Mesothelial cell of epicardium (in vitro differentiated cells): Measurements from ENCODE around the gene LCK. TPM values are rescaled to one million over a fixed set of nuclear protein-coding genes. Genes with fewer than 3 reads are reported as not detected.

Source experiments
- DNase-seq, 2 experiments: peaks; one replicate each; pipeline ENCODE4 v3.0.0; 2021; ENCODE audit warnings: low spot score in 2 of 2; ENCODE audit not compliant: unreplicated experiment in 2 of 2
- H3K27ac Mint-ChIP-seq: 2 replicates; pipeline ENCODE4 v1.8.0; 2021; ENCODE audit warnings: mixed read lengths
- H3K27me3 Mint-ChIP-seq: 2 replicates; pipeline ENCODE4 v1.8.0; 2021; ENCODE audit warnings: low read depth, mixed read lengths
- H3K36me3 Mint-ChIP-seq: 2 replicates; pipeline ENCODE4 v1.8.0; 2021; ENCODE audit warnings: mixed read lengths
- H3K4me1 Mint-ChIP-seq: 2 replicates; pipeline ENCODE4 v1.8.0; 2021; ENCODE audit warnings: mixed read lengths
- H3K4me3 Mint-ChIP-seq: 2 replicates; pipeline ENCODE4 v1.8.0; 2021; ENCODE audit warnings: mild to moderate bottlenecking, moderate library complexity, mixed read lengths
- H3K9me3 Mint-ChIP-seq: 2 replicates; pipeline ENCODE4 v1.8.0; 2021; ENCODE audit warnings: mixed read lengths
- total RNA-seq: library from RNA; stranded (reverse); gene quantifications from 3 replicates; pipeline ENCODE4 v1.2.1, GENCODE V29; 2021
- TF ChIP-seq, protein P1 (sequence below): fragments of 200-600 bp; sonication (generic); IDR thresholded peaks from one replicate; pipeline ENCODE4 v1.5.0; 2021; ENCODE audit warnings: antibody characterized with exemption; ENCODE audit not compliant: unreplicated experiment

The LCK gene
- total RNA-seq, 1 donor from 2014 or later: 1.4 TPM

GRCh38 chr1:32334274-32334861, 83.3 kb downstream of the LCK start:
- Mint-ChIP-seq H3K4me3 (peak overlapping the region; percentile 94), H3K36me3 (peaks cover 15% of the 10 kb centered on the region), H3K4me1 (peaks cover 37% of the 10 kb centered on the region), H3K27me3 (peaks cover 2% of the 10 kb centered on the region), H3K9me3 (no peaks in the 10 kb centered on the region), H3K27ac (peak overlapping the region; percentile 94)
- no peak for DNase-seq
- TF ChIP-seq, protein P1, sequence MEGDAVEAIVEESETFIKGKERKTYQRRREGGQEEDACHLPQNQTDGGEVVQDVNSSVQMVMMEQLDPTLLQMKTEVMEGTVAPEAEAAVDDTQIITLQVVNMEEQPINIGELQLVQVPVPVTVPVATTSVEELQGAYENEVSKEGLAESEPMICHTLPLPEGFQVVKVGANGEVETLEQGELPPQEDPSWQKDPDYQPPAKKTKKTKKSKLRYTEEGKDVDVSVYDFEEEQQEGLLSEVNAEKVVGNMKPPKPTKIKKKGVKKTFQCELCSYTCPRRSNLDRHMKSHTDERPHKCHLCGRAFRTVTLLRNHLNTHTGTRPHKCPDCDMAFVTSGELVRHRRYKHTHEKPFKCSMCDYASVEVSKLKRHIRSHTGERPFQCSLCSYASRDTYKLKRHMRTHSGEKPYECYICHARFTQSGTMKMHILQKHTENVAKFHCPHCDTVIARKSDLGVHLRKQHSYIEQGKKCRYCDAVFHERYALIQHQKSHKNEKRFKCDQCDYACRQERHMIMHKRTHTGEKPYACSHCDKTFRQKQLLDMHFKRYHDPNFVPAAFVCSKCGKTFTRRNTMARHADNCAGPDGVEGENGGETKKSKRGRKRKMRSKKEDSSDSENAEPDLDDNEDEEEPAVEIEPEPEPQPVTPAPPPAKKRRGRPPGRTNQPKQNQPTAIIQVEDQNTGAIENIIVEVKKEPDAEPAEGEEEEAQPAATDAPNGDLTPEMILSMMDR: no peak

DNA sequence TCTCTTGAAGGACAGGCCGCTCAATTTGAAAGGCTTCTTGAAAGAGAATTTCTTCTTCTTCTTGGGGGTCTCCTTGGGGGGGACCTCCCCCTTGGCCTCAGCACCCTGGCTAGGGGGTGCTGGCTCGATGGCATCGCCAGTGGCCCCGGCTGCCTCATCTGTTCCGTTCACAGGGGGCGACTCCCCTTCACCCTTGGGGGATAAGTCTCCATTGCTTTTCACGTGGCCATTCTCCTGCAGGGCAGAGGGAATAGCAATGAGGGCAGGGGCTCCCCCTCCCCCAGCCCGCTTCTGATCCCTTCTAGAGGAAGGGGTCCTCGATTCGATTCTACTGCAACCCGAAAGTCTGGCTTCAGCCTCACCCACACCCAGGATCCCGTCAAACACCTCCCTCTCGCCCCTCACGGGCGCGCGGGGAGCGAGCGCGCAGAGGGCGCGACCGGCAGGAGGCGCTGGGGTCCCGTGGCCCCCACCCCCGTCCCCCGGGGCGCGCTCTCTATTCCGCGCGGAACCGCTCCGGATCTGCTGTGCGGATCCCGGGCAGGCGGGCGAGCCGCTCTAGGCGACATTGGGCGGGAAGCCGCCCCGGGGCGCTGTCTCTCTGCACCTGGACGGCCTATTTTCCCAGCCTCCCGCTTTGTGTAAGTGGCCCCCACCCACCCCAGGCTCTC, 83.9 kb downstream of the LCK start:
- H3K4me3 Mint-ChIP-seq: peak overlapping the region; percentile 94
- TF ChIP-seq, protein P1: peak; percentile 39
- peaks cover 2% of the 10 kb centered on the region for H3K27me3 Mint-ChIP-seq
- DNase-seq: peak; percentile 47 to 62
- H3K9me3 Mint-ChIP-seq: no peaks in the 10 kb centered on the region
- H3K27ac Mint-ChIP-seq: peak overlapping the region; percentile 94
- peaks cover 11% of the 10 kb centered on the region for H3K36me3 Mint-ChIP-seq
- peaks cover 37% of the 10 kb centered on the region for H3K4me1 Mint-ChIP-seq

DNA sequence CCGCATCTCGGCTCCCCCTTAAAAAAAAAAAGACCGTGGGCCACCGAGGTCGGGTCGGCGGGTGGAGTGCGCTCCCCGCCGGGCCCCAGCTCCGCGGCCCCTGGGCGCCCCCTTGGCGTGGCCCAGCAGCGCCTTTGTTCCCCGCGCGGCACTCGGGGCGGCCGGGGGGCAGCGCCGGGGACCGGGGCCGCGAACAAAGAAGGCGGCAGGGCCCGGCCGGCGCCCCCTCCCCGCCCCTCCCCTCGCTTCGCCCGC, 84.4 kb downstream of the LCK start:
- Mint-ChIP-seq H3K4me3 (peak overlapping the region; percentile 94), H3K36me3 (peaks cover 11% of the 10 kb centered on the region), H3K27ac (no peak overlapping the region), H3K27me3 (peaks cover 2% of the 10 kb centered on the region), H3K9me3 (no peaks in the 10 kb centered on the region), H3K4me1 (peaks cover 37% of the 10 kb centered on the region)
- DNase-seq: no peak
- TF ChIP-seq, protein P1: no peak

Other genes starting within 250 kb of the LCK start
- 244 to 246 TPM (median 245 TPM) in 3 replicates for gene KHDRBS1, start 237.4 kb upstream of the LCK start, total RNA-seq
- 23.5 to 27.3 TPM (median 26.2 TPM) in 3 replicates for gene TMEM39B, start 178.3 kb upstream of the LCK start, total RNA-seq
- gene KPNA6, start 143.2 kb upstream of the LCK start, total RNA-seq: 67.5 to 70.5 TPM (median 68.7 TPM) in 3 replicates
- gene TXLNA, start 71.6 kb upstream of the LCK start, total RNA-seq: 56.6 to 59.7 TPM (median 57.2 TPM) in 3 replicates
- gene CCDC28B, start 50.7 kb upstream of the LCK start, total RNA-seq: 21.6 to 24.9 TPM (median 24.6 TPM) in 3 replicates
- gene IQCC, start 45.6 kb upstream of the LCK start, total RNA-seq: 3.1 to 3.8 TPM (median 3.3 TPM) in 3 replicates
- 0.11 TPM in 1 of 3 replicates, not detected in the others for gene DCDC2B, start 42.2 kb upstream of the LCK start, total RNA-seq
- 28.9 to 33.3 TPM (median 32.9 TPM) in 3 replicates for gene TMEM234, start 28.9 kb upstream of the LCK start, total RNA-seq
- 143 to 147 TPM (median 146 TPM) in 3 replicates for gene EIF3I, start 28.9 kb upstream of the LCK start, total RNA-seq
- gene FAM167B, start 4.0 kb upstream of the LCK start, total RNA-seq: 1.8 to 2.9 TPM (median 2.3 TPM) in 3 replicates
- 122 to 131 TPM (median 127 TPM) in 3 replicates for gene HDAC1, start 40.8 kb downstream of the LCK start, total RNA-seq
- 487 to 496 TPM (median 495 TPM) in 3 replicates for gene MARCKSL1, start 85.0 kb downstream of the LCK start, total RNA-seq
- 12.5 to 12.9 TPM (median 12.5 TPM) in 3 replicates for gene FAM229A, start 111.2 kb downstream of the LCK start, total RNA-seq
- 6.6 to 8.1 TPM (median 7.8 TPM) in 3 replicates for gene TSSK3, start 111.3 kb downstream of the LCK start, total RNA-seq
- gene BSDC1, start 143.2 kb downstream of the LCK start, total RNA-seq: 73.4 to 74.8 TPM (median 74.6 TPM) in 3 replicates
- 3.4 to 3.6 TPM (median 3.5 TPM) in 3 replicates for gene ZBTB8B, start 213.8 kb downstream of the LCK start, total RNA-seq